WTC11 (cell line): Measurements from ENCODE around the gene FYCO1.

Source experiments
- ELF4 ChIP-seq: sonication (generic); formaldehyde crosslinking; IDR thresholded peaks from 2 replicates; pipeline ENCODE4 v1.8.1; 2022; ENCODE audit warnings: low read depth, mild to moderate bottlenecking, moderate library complexity, missing genetic modification reagents
- ETV6 ChIP-seq: sonication (generic); formaldehyde crosslinking; IDR thresholded peaks from 2 replicates; pipeline ENCODE4 v1.8.1; 2022; ENCODE audit warnings: mild to moderate bottlenecking, missing genetic modification reagents
- GABPB1 ChIP-seq: sonication (generic); formaldehyde crosslinking; IDR thresholded peaks from 2 replicates; pipeline ENCODE4 v1.8.1; 2023; ENCODE audit warnings: mild to moderate bottlenecking, missing genetic modification reagents
- KAT7 ChIP-seq: sonication (generic); formaldehyde crosslinking; IDR thresholded peaks from 2 replicates; pipeline ENCODE4 v1.8.1; 2023; ENCODE audit warnings: missing genetic modification reagents, mild to moderate bottlenecking, borderline replicate concordance
- NR2C2 ChIP-seq: sonication (generic); formaldehyde crosslinking; IDR thresholded peaks from 2 replicates; pipeline ENCODE4 v1.8.0; 2022; ENCODE audit warnings: mild to moderate bottlenecking, missing genetic modification reagents
- ZNF416 ChIP-seq: fragments of 250-450 bp; sonication (Bioruptor Pico); IDR thresholded peaks from 2 replicates; pipeline ENCODE4 v1.9.0; 2021; ENCODE audit warnings: mild to moderate bottlenecking, inconsistent platforms
- TF ChIP-seq, protein P1 (sequence below): fragments of 200-600 bp; IDR thresholded peaks from 2 replicates; pipeline ENCODE4 v1.8.0; 2022; ENCODE audit warnings: antibody characterized with exemption
- TF ChIP-seq, protein P2 (sequence below): sonication (generic); formaldehyde crosslinking; IDR thresholded peaks from 2 replicates; pipeline ENCODE4 v1.8.1; 2023; ENCODE audit warnings: mild to moderate bottlenecking, moderate library complexity, missing genetic modification reagents
- TF ChIP-seq, protein P3 (sequence below): sonication (generic); formaldehyde crosslinking; IDR thresholded peaks from 2 replicates; pipeline ENCODE4 v1.8.0; 2022; ENCODE audit warnings: mild to moderate bottlenecking, missing genetic modification reagents
- TF ChIP-seq, protein P4 (sequence below): sonication (generic); formaldehyde crosslinking; IDR thresholded peaks from 2 replicates; pipeline ENCODE4 v1.8.1; 2022; ENCODE audit warnings: low read depth, missing genetic modification reagents, borderline replicate concordance
- TF ChIP-seq, protein P5 (sequence below): sonication (generic); formaldehyde crosslinking; IDR thresholded peaks from 2 replicates; pipeline ENCODE4 v1.8.1; 2023; ENCODE audit warnings: mild to moderate bottlenecking, missing genetic modification reagents, moderate library complexity
- TF ChIP-seq, protein P6 (sequence below): sonication (generic); formaldehyde crosslinking; IDR thresholded peaks from 2 replicates; pipeline ENCODE4 v1.8.1; 2023; ENCODE audit warnings: mild to moderate bottlenecking, missing genetic modification reagents, moderate library complexity

DNA sequence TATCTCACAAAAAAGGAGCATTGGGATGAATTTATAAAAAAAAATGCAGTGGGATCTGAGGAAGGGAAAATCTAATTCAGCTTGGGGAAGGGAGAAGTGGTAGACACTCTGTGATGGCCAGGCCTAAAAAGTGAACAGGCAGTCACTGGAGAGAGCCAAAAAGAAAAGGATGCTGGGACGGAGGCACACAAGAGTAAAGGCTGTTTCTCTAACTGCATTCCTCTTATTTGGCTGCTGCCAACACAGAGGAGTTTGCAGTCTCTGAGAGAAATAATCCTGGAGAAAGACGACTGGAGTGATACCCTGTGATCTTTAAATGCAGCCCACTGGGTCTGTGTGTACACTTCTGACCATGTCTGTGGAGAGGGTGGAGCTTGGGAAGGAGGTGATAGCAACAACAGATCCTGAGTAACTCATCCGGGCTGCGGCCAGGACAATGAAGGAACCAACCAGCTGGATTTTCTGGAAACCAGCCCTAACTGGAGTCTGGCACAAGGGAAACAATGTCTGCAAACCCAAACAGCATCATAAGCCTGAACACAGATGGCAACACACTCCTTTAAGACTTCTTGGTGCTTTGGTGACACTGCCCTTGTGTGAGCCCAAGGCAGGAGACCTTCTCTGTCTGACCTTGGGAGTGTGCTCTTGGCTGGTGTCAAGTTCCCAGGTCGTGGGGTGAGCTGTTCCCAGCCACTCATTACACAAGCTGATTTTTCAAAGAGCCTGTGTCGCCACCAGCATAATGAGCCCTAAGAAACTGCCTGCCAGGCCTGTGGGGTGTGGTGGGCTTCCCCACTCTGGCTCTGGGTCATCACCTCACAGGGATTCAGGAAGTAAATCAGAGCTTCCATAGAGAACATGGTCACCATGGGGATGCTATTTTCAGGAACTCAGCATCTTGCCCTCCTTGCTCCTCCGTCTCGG is 8.0 kb downstream of the FYCO1 start:
- TF ChIP-seq, protein P1, sequence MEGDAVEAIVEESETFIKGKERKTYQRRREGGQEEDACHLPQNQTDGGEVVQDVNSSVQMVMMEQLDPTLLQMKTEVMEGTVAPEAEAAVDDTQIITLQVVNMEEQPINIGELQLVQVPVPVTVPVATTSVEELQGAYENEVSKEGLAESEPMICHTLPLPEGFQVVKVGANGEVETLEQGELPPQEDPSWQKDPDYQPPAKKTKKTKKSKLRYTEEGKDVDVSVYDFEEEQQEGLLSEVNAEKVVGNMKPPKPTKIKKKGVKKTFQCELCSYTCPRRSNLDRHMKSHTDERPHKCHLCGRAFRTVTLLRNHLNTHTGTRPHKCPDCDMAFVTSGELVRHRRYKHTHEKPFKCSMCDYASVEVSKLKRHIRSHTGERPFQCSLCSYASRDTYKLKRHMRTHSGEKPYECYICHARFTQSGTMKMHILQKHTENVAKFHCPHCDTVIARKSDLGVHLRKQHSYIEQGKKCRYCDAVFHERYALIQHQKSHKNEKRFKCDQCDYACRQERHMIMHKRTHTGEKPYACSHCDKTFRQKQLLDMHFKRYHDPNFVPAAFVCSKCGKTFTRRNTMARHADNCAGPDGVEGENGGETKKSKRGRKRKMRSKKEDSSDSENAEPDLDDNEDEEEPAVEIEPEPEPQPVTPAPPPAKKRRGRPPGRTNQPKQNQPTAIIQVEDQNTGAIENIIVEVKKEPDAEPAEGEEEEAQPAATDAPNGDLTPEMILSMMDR: no peak
- TF ChIP-seq KAT7 (CRISPR knock-in tag) (no peak), ELF4 (CRISPR knock-in tag) (no peak), GABPB1 (CRISPR knock-in tag) (no peak), ETV6 (no peak), NR2C2 (no peak), ZNF416 (CRISPR knock-in tag) (no peak)
- TF ChIP-seq, protein P2, sequence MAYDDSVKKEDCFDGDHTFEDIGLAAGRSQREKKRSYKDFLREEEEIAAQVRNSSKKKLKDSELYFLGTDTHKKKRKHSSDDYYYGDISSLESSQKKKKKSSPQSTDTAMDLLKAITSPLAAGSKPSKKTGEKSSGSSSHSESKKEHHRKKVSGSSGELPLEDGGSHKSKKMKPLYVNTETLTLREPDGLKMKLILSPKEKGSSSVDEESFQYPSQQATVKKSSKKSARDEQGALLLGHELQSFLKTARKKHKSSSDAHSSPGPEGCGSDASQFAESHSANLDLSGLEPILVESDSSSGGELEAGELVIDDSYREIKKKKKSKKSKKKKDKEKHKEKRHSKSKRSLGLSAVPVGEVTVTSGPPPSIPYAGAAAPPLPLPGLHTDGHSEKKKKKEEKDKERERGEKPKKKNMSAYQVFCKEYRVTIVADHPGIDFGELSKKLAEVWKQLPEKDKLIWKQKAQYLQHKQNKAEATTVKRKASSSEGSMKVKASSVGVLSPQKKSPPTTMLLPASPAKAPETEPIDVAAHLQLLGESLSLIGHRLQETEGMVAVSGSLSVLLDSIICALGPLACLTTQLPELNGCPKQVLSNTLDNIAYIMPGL: no peak
- TF ChIP-seq, protein P3, sequence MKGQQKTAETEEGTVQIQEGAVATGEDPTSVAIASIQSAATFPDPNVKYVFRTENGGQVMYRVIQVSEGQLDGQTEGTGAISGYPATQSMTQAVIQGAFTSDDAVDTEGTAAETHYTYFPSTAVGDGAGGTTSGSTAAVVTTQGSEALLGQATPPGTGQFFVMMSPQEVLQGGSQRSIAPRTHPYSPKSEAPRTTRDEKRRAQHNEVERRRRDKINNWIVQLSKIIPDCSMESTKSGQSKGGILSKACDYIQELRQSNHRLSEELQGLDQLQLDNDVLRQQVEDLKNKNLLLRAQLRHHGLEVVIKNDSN (CRISPR knock-in tag): no peak
- TF ChIP-seq, protein P4, sequence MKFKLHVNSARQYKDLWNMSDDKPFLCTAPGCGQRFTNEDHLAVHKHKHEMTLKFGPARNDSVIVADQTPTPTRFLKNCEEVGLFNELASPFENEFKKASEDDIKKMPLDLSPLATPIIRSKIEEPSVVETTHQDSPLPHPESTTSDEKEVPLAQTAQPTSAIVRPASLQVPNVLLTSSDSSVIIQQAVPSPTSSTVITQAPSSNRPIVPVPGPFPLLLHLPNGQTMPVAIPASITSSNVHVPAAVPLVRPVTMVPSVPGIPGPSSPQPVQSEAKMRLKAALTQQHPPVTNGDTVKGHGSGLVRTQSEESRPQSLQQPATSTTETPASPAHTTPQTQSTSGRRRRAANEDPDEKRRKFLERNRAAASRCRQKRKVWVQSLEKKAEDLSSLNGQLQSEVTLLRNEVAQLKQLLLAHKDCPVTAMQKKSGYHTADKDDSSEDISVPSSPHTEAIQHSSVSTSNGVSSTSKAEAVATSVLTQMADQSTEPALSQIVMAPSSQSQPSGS (CRISPR knock-in tag): no peak
- TF ChIP-seq, protein P5, sequence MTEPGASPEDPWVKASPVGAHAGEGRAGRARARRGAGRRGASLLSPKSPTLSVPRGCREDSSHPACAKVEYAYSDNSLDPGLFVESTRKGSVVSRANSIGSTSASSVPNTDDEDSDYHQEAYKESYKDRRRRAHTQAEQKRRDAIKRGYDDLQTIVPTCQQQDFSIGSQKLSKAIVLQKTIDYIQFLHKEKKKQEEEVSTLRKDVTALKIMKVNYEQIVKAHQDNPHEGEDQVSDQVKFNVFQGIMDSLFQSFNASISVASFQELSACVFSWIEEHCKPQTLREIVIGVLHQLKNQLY (CRISPR knock-in tag): no peak
- TF ChIP-seq, protein P6, sequence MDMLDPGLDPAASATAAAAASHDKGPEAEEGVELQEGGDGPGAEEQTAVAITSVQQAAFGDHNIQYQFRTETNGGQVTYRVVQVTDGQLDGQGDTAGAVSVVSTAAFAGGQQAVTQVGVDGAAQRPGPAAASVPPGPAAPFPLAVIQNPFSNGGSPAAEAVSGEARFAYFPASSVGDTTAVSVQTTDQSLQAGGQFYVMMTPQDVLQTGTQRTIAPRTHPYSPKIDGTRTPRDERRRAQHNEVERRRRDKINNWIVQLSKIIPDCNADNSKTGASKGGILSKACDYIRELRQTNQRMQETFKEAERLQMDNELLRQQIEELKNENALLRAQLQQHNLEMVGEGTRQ: no peak
